ENCODE data around the gene TNFSF9. TPM values are rescaled to one million over a fixed set of nuclear protein-coding genes. Genes with fewer than 3 reads are reported as not detected.
A peak's percentile ranks its signal among the peaks of the same experiment; 100 is the strongest.

The TNFSF9 gene
- total RNA-seq, 3 donors from 2014 or later (not counting 1 experiment from before 2014, with no cell fraction given) = 3.3 to 6.0 (median 5.6) TPM

- Mint-ChIP-seq H3K36me3 (no peaks in the 10 kb centered on the region), H3K9me3 (peaks cover 0 to 2% of the 10 kb centered on the region in 2 donors), H3K27ac (peak overlapping the region; percentile 13 to 77), H3K4me3 (peak overlapping the region; percentile 79), H3K4me1 (peaks cover 14 to 15% of the 10 kb centered on the region in 2 donors), H3K27me3 (ENCODE audit: low read depth in 2 of 2) (peaks cover 0 to 4% of the 10 kb centered on the region in 2 donors)
- H3K36me3 ChIP-seq (ENCODE audit: control insufficient read depth, insufficient read depth, low read length) = no peaks in the 10 kb centered on the region
- WGBS (ENCODE audit: insufficient coverage) = 50% methylated on average over 13 of the region's 15 CpGs
- intact Hi-C loops (cut with micrococcal nuclease) = no loop called here
- H3K27me3 ChIP-seq (ENCODE audit: control insufficient read depth, insufficient read depth, low read length) = no peaks in the 10 kb centered on the region
- peaks cover 11% of the 10 kb centered on the region for H3K4me1 ChIP-seq (ENCODE audit: control insufficient read depth, insufficient read depth, low read length)
- peak overlapping the region; percentile 33 for H3K4me3 ChIP-seq (ENCODE audit: low read length)
- DNase-seq = peak in 1 of 2 donors; percentile 44
- ATAC-seq = peak in 2 of 3 donors; percentile 60 to 62
- peak overlapping the region; percentile 49 for H3K27ac ChIP-seq (ENCODE audit: low read length)
- H3K9me3 ChIP-seq (ENCODE audit: control insufficient read depth, insufficient read depth, low read length) = no peaks in the 10 kb centered on the region
- no peak for TF ChIP-seq CTCF (IDR thresholded peaks at IDR 0.05)
These were observed 41.4 kb upstream of the TNFSF9 start for GRCh38 chr19:6489278-6490061.

GRCh38 chr19:6490134-6490533 is 40.7 kb upstream of the TNFSF9 start:
- no peak for TF ChIP-seq CTCF (IDR thresholded peaks at IDR 0.05)
- Mint-ChIP-seq H3K4me1 (peaks cover 14 to 15% of the 10 kb centered on the region in 2 donors), H3K9me3 (peaks cover 0 to 2% of the 10 kb centered on the region in 2 donors), H3K27me3 (ENCODE audit: low read depth in 2 of 2) (peaks cover 0 to 4% of the 10 kb centered on the region in 2 donors), H3K36me3 (no peaks in the 10 kb centered on the region), H3K4me3 (peak overlapping the region; percentile 79), H3K27ac (peak overlapping the region; percentile 13 to 77)
- no peak for ATAC-seq
- intact Hi-C loops (cut with micrococcal nuclease) = no loop called here
- Histone ChIP-seq H3K27me3 (ENCODE audit: control insufficient read depth, insufficient read depth, low read length) (no peaks in the 10 kb centered on the region), H3K36me3 (ENCODE audit: control insufficient read depth, insufficient read depth, low read length) (no peaks in the 10 kb centered on the region), H3K4me3 (ENCODE audit: low read length) (peak overlapping the region; percentile 33), H3K4me1 (ENCODE audit: control insufficient read depth, insufficient read depth, low read length) (peaks cover 11% of the 10 kb centered on the region), H3K27ac (ENCODE audit: low read length) (peak overlapping the region; percentile 49), H3K9me3 (ENCODE audit: control insufficient read depth, insufficient read depth, low read length) (no peaks in the 10 kb centered on the region)
- 80% methylated on average over 2 of the region's 2 CpGs for WGBS (ENCODE audit: insufficient coverage)
- DNase-seq = no peak

GRCh38 chr19:6491802-6492592 is 38.8 kb upstream of the TNFSF9 start:
- peaks cover 0 to 4% of the 10 kb centered on the region in 2 donors for H3K27me3 Mint-ChIP-seq (ENCODE audit: low read depth in 2 of 2)

More at GRCh38 chr19:6491802-6492592, 38.8 kb upstream of the TNFSF9 start:
- 84% methylated on average over 3 of the region's 4 CpGs for WGBS (ENCODE audit: insufficient coverage)
- Mint-ChIP-seq H3K9me3 (peaks cover 0 to 2% of the 10 kb centered on the region in 2 donors), H3K4me3 (no peak overlapping the region), H3K4me1 (peaks cover 14 to 15% of the 10 kb centered on the region in 2 donors), H3K36me3 (no peaks in the 10 kb centered on the region), H3K27ac (no peak overlapping the region)
- H3K9me3 ChIP-seq (ENCODE audit: control insufficient read depth, insufficient read depth, low read length) = no peaks in the 10 kb centered on the region
- no peak overlapping the region for H3K27ac ChIP-seq (ENCODE audit: low read length)
- DNase-seq (no peak), ATAC-seq (no peak)
- H3K4me3 ChIP-seq (ENCODE audit: low read length) = no peak overlapping the region
- intact Hi-C loops (cut with micrococcal nuclease) = no loop called here
- no peaks in the 10 kb centered on the region for H3K36me3 ChIP-seq (ENCODE audit: control insufficient read depth, insufficient read depth, low read length)
- H3K4me1 ChIP-seq (ENCODE audit: control insufficient read depth, insufficient read depth, low read length) = peaks cover 11% of the 10 kb centered on the region
- no peak for TF ChIP-seq CTCF (IDR thresholded peaks at IDR 0.05)
- no peaks in the 10 kb centered on the region for H3K27me3 ChIP-seq (ENCODE audit: control insufficient read depth, insufficient read depth, low read length)
